Panc1 (cell line): ENCODE results near the gene TNFAIP2.

Experiments
- CTCF ChIP-seq: fragments of 450-650 bp; IDR thresholded peaks from 2 replicates; pipeline ENCODE4 v1.5.1; 2017; ENCODE audit warnings: mild to moderate bottlenecking
- POLR2AphosphoS5 ChIP-seq: IDR thresholded peaks from 2 replicates; pipeline ENCODE4 v1.6.1; 2012; ENCODE audit warnings: mild to moderate bottlenecking, low read depth, low read length, moderate library complexity
- SIN3A ChIP-seq: IDR thresholded peaks from 2 replicates; pipeline ENCODE4 v1.6.1; 2012; ENCODE audit warnings: low read depth, mild to moderate bottlenecking, low read length, moderate library complexity, borderline replicate concordance; ENCODE audit not compliant: insufficient read depth
- TCF7L2 ChIP-seq: IDR thresholded peaks from 2 replicates; pipeline ENCODE4 v1.6.1; 2011; ENCODE audit warnings: mild to moderate bottlenecking, low read depth, low read length, inconsistent platforms
- TF ChIP-seq, protein P1 (sequence below), 2 experiments: IDR thresholded peaks; 2 replicates each; pipeline ENCODE4 v1.6.1; 2011 to 2012; ENCODE audit warnings: low read depth in 2 of 2, control low read depth in 1 of 2, low read length in 1 of 2, mild to moderate bottlenecking in 1 of 2, moderate library complexity in 1 of 2; ENCODE audit not compliant: insufficient read depth in 1 of 2

DNA sequence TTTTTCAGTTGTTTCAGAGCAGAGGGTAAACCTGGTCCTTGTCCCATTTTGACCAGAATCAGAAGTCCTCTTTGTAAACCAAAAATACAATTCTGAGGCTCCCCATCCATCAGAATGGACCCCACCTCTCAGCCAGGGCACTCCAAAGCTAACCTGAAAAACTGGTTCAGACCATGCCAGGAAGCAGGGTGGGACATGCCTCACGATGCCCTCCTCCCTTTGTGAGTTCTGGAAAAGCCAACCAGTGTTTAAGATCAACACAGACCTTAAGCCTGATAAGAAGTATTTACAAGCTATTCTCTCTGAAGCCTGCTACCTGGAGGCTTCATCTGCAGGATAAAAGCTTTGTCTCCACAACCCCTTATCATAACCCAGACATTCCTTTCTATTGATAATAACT lies 35.4 kb downstream of the TNFAIP2 start:
- TF ChIP-seq, protein P1, sequence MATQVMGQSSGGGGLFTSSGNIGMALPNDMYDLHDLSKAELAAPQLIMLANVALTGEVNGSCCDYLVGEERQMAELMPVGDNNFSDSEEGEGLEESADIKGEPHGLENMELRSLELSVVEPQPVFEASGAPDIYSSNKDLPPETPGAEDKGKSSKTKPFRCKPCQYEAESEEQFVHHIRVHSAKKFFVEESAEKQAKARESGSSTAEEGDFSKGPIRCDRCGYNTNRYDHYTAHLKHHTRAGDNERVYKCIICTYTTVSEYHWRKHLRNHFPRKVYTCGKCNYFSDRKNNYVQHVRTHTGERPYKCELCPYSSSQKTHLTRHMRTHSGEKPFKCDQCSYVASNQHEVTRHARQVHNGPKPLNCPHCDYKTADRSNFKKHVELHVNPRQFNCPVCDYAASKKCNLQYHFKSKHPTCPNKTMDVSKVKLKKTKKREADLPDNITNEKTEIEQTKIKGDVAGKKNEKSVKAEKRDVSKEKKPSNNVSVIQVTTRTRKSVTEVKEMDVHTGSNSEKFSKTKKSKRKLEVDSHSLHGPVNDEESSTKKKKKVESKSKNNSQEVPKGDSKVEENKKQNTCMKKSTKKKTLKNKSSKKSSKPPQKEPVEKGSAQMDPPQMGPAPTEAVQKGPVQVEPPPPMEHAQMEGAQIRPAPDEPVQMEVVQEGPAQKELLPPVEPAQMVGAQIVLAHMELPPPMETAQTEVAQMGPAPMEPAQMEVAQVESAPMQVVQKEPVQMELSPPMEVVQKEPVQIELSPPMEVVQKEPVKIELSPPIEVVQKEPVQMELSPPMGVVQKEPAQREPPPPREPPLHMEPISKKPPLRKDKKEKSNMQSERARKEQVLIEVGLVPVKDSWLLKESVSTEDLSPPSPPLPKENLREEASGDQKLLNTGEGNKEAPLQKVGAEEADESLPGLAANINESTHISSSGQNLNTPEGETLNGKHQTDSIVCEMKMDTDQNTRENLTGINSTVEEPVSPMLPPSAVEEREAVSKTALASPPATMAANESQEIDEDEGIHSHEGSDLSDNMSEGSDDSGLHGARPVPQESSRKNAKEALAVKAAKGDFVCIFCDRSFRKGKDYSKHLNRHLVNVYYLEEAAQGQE (IDR thresholded peaks at IDR 0.05; ENCODE audit: insufficient read depth in 1 of 2, low read depth in 2 of 2, low read length in 1 of 2), result no peak
- TF ChIP-seq CTCF, result no peak
- no peak for TF ChIP-seq POLR2AphosphoS5
- no peak for TF ChIP-seq TCF7L2
- no peak for TF ChIP-seq SIN3A
